Pancreas (tissue), 10 donors: Measurements from ENCODE around the gene BMX. TPM values are rescaled to one million over a fixed set of nuclear protein-coding genes. Genes with fewer than 3 reads are reported as not detected.

ENCODE experiments used
- ATAC-seq, 4 donors: fragments of 200-7000 bp; cut with Tn5 transposase; one replicate each; pipeline versions ENCODE4 v1.8.0 to v1.9.1; 2020; ENCODE audit warnings: mild to moderate bottlenecking in 4 of 4, moderate library complexity in 4 of 4
- DNase-seq, 6 donors: peaks; one replicate each; pipeline ENCODE4 v3.0.0-alpha.2; 2020
- FAIRE-seq: peaks from 2 replicates; lab custom pipeline; 2012; peaks lifted over from hg19 to GRCh38; lab: Jason Lieb, UNC
- H3K27ac ChIP-seq, 4 donors: fragments of 200-600 bp; sonication (generic); 1 replicate in 3 of 4; 2 replicates in 1 of 4; pipeline versions ENCODE4 v1.5.0 to v1.8.0; 2020
- H3K27me3 ChIP-seq, 4 donors: fragments of 200-600 bp; one replicate each; pipeline ENCODE4 v1.8.0; 2021
- H3K36me3 ChIP-seq, 3 donors: fragments of 200-600 bp; sonication (generic) in 1 of 3; one replicate each; pipeline versions ENCODE4 v1.5.0 to v1.8.0; 2020 to 2021
- H3K4me1 ChIP-seq, 3 donors: fragments of 200-600 bp; one replicate each; pipeline ENCODE4 v1.8.0; 2021
- H3K4me3 ChIP-seq, 4 donors: fragments of 200-600 bp; sonication (generic) in 2 of 4; one replicate each; pipeline versions ENCODE4 v1.5.0 to v1.8.0; 2020 to 2021
- H3K9me3 ChIP-seq, 4 donors: fragments of 200-600 bp; one replicate each; pipeline ENCODE4 v1.8.0; 2021
- CTCF ChIP-seq, 4 donors: fragments of 200-600 bp; sonication (generic) in 3 of 4; IDR thresholded peaks; one replicate each; pipeline versions ENCODE4 v1.5.0 to v1.8.0; 2021; ENCODE audit warnings: antibody characterized with exemption in 4 of 4
- WGBS, 2 donors: extraction: QIAGEN DNeasy Blood & Tissue Kit; methylation state at CpG; one replicate each; pipeline ENCODE4 v1.1.7; 2013; 5-methylcytosine and 5-hydroxymethylcytosine counted together
- intact Hi-C, 3 donors: fragments of 100-400 bp; cut with DNase I; formaldehyde crosslinking; loops; one replicate each; pipeline versions ENCODE4 v1.11.1 to v1.14.2; 2022
- polyA plus RNA-seq, 2 donors: library from polyadenylated mRNA; stranded (reverse); fragments of 200-250 nt; gene quantifications; one replicate each; pipeline ENCODE4 v1.2.3, GENCODE V29; 2013
- total RNA-seq, 6 donors: library from RNA; stranded (reverse); fragmentation: NEBNext Ultra II Directional in 4 of 6; extraction: Animal tissue kit (Norgen Biotek cat#: 25700) in 4 of 6; gene quantifications; one replicate each; pipeline versions ENCODE4 v1.2.1 to v1.2.4, GENCODE V29; 2021 to 2023
- donor health status: healthy with polysubstance abuse.
- donor health status: DM: no; HTN: no; CAD: no; lungs with moderate emphysema.
- donor health status: DM: no; HTN: no; CAD: no.
- donor health status: control.
- donor health status: control.
- donor health status: Bipolar disorder and iron deficiency.
- donor health status: DM: yes; HTN: yes; CAD: no.
- donor health status: DM: no; HTN: no; CAD: no.
- donor health status: DM: no; HTN: no; CAD: no.
- donor health status: DM: yes; HTN: yes; CAD: no.

BMX gene
- total and polyA plus RNA-seq, 8 donors, result 0.27 to 3.2 (median 0.48) TPM

- Histone ChIP-seq H3K36me3 (no peaks in the 10 kb centered on the region), H3K4me3 (no peak overlapping the region), H3K27ac (no peak overlapping the region), H3K9me3 (no peaks in the 10 kb centered on the region), H3K27me3 (peaks cover 0 to 6% (median 2%) of the 10 kb centered on the region in 4 donors), H3K4me1 (no peaks in the 10 kb centered on the region)
- DNase-seq (no peak), ATAC-seq (no peak), FAIRE-seq (no peak)
- TF ChIP-seq CTCF (IDR thresholded peaks at IDR 0.05), result no peak
- 25 to 29% methylated on average over 6 of the region's 6 CpGs for WGBS, 2 donors
- intact Hi-C loops, result no loop called here
Measured at GRCh38 chrX:15515931-15516330, 15.3 kb downstream of the BMX start.

- peaks cover 0 to 5% (median 0%) of the 10 kb centered on the region in 4 donors for H3K27me3 ChIP-seq
- ATAC-seq (no peak), DNase-seq (no peak), FAIRE-seq (no peak)
- H3K27ac ChIP-seq, result no peak overlapping the region
- TF ChIP-seq CTCF (IDR thresholded peaks at IDR 0.05), result no peak
- H3K4me1 ChIP-seq, result no peaks in the 10 kb centered on the region
- intact Hi-C loops, result no loop called here
- H3K4me3 ChIP-seq, result no peak overlapping the region
- no peaks in the 10 kb centered on the region for H3K9me3 ChIP-seq
- WGBS, 2 donors, result 56 to 58% methylated on average over 3 of the region's 3 CpGs
- H3K36me3 ChIP-seq, result no peaks in the 10 kb centered on the region
Measured at GRCh38 chrX:15522464-15522863, 21.9 kb downstream of the BMX start.

- Histone ChIP-seq H3K27me3 (peaks cover 0 to 5% (median 0%) of the 10 kb centered on the region in 4 donors), H3K9me3 (no peaks in the 10 kb centered on the region), H3K27ac (no peak overlapping the region), H3K36me3 (no peaks in the 10 kb centered on the region), H3K4me3 (no peak overlapping the region), H3K4me1 (no peaks in the 10 kb centered on the region)
- DNase-seq (no peak), ATAC-seq (no peak), FAIRE-seq (no peak)
- intact Hi-C loops, result no loop called here
- no peak for TF ChIP-seq CTCF (IDR thresholded peaks at IDR 0.05)
Measured at GRCh38 chrX:15523088-15523487, 22.5 kb downstream of the BMX start.

GRCh38 chrX:15524417-15524816, 23.8 kb downstream of the BMX start:
- Histone ChIP-seq H3K9me3 (no peaks in the 10 kb centered on the region), H3K4me1 (no peaks in the 10 kb centered on the region), H3K36me3 (no peaks in the 10 kb centered on the region), H3K4me3 (no peak overlapping the region), H3K27me3 (peaks cover 0 to 5% (median 0%) of the 10 kb centered on the region in 4 donors), H3K27ac (no peak overlapping the region)
- TF ChIP-seq CTCF (IDR thresholded peaks at IDR 0.05), result no peak
- ATAC-seq (no peak), FAIRE-seq (no peak), DNase-seq (no peak)
- intact Hi-C loops, result no loop called here

GRCh38 chrX:15525664-15526416, 25.2 kb downstream of the BMX start:
- 32 to 35% methylated on average over 8 of the region's 8 CpGs for WGBS, 2 donors
- intact Hi-C loops, result no loop called here
- Histone ChIP-seq H3K4me1 (no peaks in the 10 kb centered on the region), H3K4me3 (no peak overlapping the region), H3K9me3 (no peaks in the 10 kb centered on the region), H3K27ac (no peak overlapping the region), H3K27me3 (peaks cover 0 to 5% (median 0%) of the 10 kb centered on the region in 4 donors), H3K36me3 (no peaks in the 10 kb centered on the region)
- ATAC-seq (no peak), DNase-seq (no peak), FAIRE-seq (no peak)
- TF ChIP-seq CTCF (IDR thresholded peaks at IDR 0.05), result no peak
